Loucy (cell line): ENCODE measurements around the gene ST3GAL5.

Experiments used
- H2AFZ ChIP-seq: fragments of 200-600 bp; sonication (generic); 2 replicates; pipeline ENCODE4 v1.6.0; 2016; ENCODE audit warnings: antibody characterized with exemption, mild to moderate bottlenecking, low read length, moderate library complexity
- H3F3A ChIP-seq: fragments of 200-600 bp; 2 replicates; pipeline ENCODE4 v1.6.0; 2016; ENCODE audit warnings: antibody characterized with exemption, low read depth, mild to moderate bottlenecking
- H3K27me3 ChIP-seq: fragments of 200-600 bp; sonication (generic); 2 replicates; pipeline ENCODE4 v1.6.1; 2014; ENCODE audit warnings: low read length, mild to moderate bottlenecking; ENCODE audit not compliant: insufficient read depth, poor library complexity, severe bottlenecking
- H3K36me3 ChIP-seq: fragments of 200-600 bp; sonication (generic); 2 replicates; pipeline ENCODE4 v1.6.1; 2016; ENCODE audit warnings: low read length; ENCODE audit not compliant: insufficient read depth
- H3K4me1 ChIP-seq: fragments of 200-600 bp; sonication (generic); 2 replicates; pipeline ENCODE4 v1.5.1; 2014; ENCODE audit warnings: low read length, mild to moderate bottlenecking; ENCODE audit not compliant: insufficient read depth, poor library complexity, severe bottlenecking
- H3K4me2 ChIP-seq: fragments of 200-600 bp; sonication (generic); 2 replicates; pipeline ENCODE4 v1.6.0; 2014; ENCODE audit warnings: antibody characterized with exemption, low read length, low read depth, mild to moderate bottlenecking; ENCODE audit not compliant: poor library complexity, severe bottlenecking
- H3K4me3 ChIP-seq: fragments of 200-600 bp; sonication (generic); 2 replicates; pipeline ENCODE4 v1.5.1; 2014; ENCODE audit warnings: low read length, mild to moderate bottlenecking, mixed read lengths; ENCODE audit not compliant: poor library complexity, severe bottlenecking
- H3K79me2 ChIP-seq: fragments of 200-600 bp; sonication (generic); 2 replicates; pipeline ENCODE4 v1.6.1; 2014; ENCODE audit warnings: low read length; ENCODE audit not compliant: insufficient read depth
- H3K9ac ChIP-seq: fragments of 200-600 bp; sonication (generic); 2 replicates; pipeline ENCODE4 v1.6.0; 2014; ENCODE audit warnings: mild to moderate bottlenecking, low read depth, low read length, moderate library complexity; ENCODE audit not compliant: poor library complexity, severe bottlenecking
- H3K9me2 ChIP-seq: fragments of 200-600 bp; sonication (generic); replicated peaks from 2 replicates; pipeline ENCODE4 v1.6.1; 2016; ENCODE audit warnings: low read depth, low read length, mixed read lengths
- H3K9me3 ChIP-seq: fragments of 200-600 bp; sonication (generic); 2 replicates; pipeline ENCODE4 v1.6.1; 2014; ENCODE audit warnings: mild to moderate bottlenecking, antibody characterized with exemption, low read length, low read depth; ENCODE audit not compliant: insufficient read depth
- H4K20me1 ChIP-seq: fragments of 200-600 bp; sonication (generic); 2 replicates; pipeline ENCODE4 v1.6.0; 2014; ENCODE audit warnings: antibody characterized with exemption, low read length, mild to moderate bottlenecking; ENCODE audit not compliant: insufficient read depth, poor library complexity, severe bottlenecking
- EZH2phosphoT487 ChIP-seq: fragments of 200-600 bp; IDR thresholded peaks from 2 replicates; pipeline ENCODE4 v1.6.1; 2018; ENCODE audit warnings: antibody characterized with exemption, mild to moderate bottlenecking, moderate library complexity, borderline replicate concordance
- TF ChIP-seq, protein P1 (sequence below): fragments of 200-600 bp; sonication (generic); conservative IDR thresholded peaks from 2 replicates; pipeline ENCODE4 v1.5.1; 2014; ENCODE audit warnings: mild to moderate bottlenecking, antibody characterized with exemption, low read length

The ST3GAL5 gene

DNA sequence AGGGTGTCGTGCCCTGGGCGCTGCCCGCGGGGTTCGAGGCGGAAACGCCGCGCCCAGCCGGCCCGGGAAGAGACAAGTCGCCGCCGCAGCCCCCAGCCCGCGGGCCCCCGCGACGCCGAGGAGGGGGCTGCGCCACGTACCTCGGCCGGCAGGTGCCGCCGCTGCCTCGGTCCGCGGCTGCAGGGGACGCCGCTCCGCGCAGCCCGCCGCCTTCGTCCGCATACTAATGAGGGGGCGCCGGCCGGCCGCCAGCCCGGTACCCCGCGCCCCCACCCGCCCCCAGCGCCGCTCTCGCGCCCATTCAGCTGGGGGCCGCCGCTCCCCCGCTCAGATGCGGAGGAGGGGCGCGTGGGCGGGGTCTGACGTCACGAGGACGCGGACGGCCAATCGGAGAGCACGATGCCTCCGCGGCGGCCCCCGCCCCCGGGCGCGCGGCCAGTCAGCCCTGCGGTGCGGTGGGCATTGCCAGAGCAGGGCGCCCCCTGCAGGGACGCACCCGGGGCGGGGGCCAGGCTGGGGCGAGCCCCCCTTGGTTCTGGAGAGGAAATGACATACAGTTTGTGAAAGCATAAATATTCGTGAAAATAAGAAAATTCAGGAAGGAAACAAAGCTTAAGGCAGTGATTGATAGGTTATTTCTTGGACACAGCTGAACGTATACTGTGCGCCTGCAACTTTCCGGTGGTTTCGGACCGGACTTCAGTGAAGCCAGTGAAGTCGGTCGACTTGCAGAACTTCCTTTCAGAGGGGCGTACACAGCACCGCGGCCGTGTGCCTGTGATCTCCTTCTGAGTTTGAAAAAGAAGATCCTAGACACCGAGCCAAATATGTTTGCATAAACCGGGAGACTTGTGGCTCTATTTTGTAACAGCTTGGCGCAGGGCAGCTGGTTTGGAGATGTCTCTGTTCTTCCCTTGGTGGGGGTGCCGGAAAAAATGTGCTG lies at the start of gene ST3GAL5:
Gene ST3GAL5 (minus strand): TSS at position 307 of the 943 bp plus-strand sequence. CDS start 85 bp downstream, at position 222.
- H3K4me1 ChIP-seq: peaks cover 56% of the 10 kb centered on the region
- H3K9me2 ChIP-seq: no peaks in the 10 kb centered on the region
- TF ChIP-seq, protein P1, sequence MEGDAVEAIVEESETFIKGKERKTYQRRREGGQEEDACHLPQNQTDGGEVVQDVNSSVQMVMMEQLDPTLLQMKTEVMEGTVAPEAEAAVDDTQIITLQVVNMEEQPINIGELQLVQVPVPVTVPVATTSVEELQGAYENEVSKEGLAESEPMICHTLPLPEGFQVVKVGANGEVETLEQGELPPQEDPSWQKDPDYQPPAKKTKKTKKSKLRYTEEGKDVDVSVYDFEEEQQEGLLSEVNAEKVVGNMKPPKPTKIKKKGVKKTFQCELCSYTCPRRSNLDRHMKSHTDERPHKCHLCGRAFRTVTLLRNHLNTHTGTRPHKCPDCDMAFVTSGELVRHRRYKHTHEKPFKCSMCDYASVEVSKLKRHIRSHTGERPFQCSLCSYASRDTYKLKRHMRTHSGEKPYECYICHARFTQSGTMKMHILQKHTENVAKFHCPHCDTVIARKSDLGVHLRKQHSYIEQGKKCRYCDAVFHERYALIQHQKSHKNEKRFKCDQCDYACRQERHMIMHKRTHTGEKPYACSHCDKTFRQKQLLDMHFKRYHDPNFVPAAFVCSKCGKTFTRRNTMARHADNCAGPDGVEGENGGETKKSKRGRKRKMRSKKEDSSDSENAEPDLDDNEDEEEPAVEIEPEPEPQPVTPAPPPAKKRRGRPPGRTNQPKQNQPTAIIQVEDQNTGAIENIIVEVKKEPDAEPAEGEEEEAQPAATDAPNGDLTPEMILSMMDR: peak; percentile 81
- no peak for TF ChIP-seq EZH2phosphoT487
- H3K27me3 ChIP-seq: no peaks in the 10 kb centered on the region
- peak within 1 kb of the TSS; percentile 83 for H3K9ac ChIP-seq
- peak within 1 kb of the TSS; percentile 92 for H3K4me2 ChIP-seq
- H2AFZ ChIP-seq: peak within 1 kb of the TSS; percentile 89
- peaks cover 4% of the 10 kb centered on the region for H4K20me1 ChIP-seq
- H3K79me2 ChIP-seq: peaks cover 47% of the 10 kb centered on the region
- H3K36me3 ChIP-seq: no peaks in the 10 kb centered on the region
- no peaks in the 10 kb centered on the region for H3K9me3 ChIP-seq
- peak within 1 kb of the TSS; percentile 87 for H3K4me3 ChIP-seq
- H3F3A ChIP-seq: no peaks in the 10 kb centered on the region

DNA sequence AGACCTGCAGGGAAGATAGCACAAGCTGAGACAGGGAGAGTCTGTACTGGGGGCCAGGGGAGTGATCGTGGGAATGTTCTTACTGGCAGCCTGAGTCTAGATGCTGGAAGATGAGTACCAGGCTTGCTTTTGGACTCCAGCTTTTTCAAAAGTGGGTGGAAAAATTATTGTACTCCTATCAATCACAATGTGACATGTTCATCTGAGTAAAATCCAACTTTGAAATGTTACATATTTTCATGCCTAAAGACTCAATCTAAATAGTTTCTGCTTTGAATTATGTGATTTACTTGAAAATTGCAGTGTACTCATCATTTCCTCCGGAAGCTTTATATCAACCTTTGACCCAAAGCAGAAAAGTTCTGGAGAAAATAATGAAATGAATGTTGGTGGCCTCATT lies 49.7 kb upstream of the ST3GAL5 start:
- TF ChIP-seq EZH2phosphoT487: no peak
- TF ChIP-seq, protein P1: no peak

DNA sequence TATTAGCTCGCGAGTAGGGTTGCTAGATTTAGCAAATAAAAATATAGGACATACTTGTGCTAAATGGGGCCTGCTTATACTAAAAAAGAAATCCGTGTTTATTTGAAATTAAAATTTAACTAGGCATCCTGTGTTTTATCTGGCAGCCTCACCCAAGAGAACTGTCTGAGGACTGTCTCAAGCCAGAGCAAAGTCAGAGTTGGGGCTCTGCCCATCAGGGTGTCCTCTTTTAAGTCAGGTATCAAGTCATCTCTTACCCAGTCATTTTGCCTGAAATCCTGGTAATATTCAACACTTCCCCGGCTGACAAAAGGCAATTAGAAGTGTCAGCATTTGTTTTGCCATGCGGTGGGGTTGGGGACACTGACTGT lies 48.3 kb upstream of the ST3GAL5 start:
- no peaks in the 10 kb centered on the region for H3K36me3 ChIP-seq
- no peaks in the 10 kb centered on the region for H3K9me2 ChIP-seq
- TF ChIP-seq EZH2phosphoT487: no peak
- TF ChIP-seq, protein P1: no peak
- no peaks in the 10 kb centered on the region for H3K27me3 ChIP-seq
- H3K9ac ChIP-seq: no peak overlapping the region
- no peak overlapping the region for H3K4me2 ChIP-seq
- H3F3A ChIP-seq: no peaks in the 10 kb centered on the region
- no peaks in the 10 kb centered on the region for H3K79me2 ChIP-seq
- H3K4me1 ChIP-seq: peaks cover 12% of the 10 kb centered on the region
- H3K9me3 ChIP-seq: peaks cover 3% of the 10 kb centered on the region; the same call in 1 of the 2 replicates
- H3K4me3 ChIP-seq: no peak overlapping the region
- H2AFZ ChIP-seq: no peak overlapping the region
- no peaks in the 10 kb centered on the region for H4K20me1 ChIP-seq

More for the DNA sequence above, 49.7 kb upstream of the ST3GAL5 start:
- Histone ChIP-seq H3K36me3 (no peaks in the 10 kb centered on the region), H3K79me2 (no peaks in the 10 kb centered on the region), H3K4me2 (no peak overlapping the region), H3K4me1 (peaks cover 10% of the 10 kb centered on the region), H3F3A (no peaks in the 10 kb centered on the region), H3K9me3 (peaks cover 10% of the 10 kb centered on the region; the same call in 1 of the 2 replicates), H3K9ac (no peak overlapping the region), H2AFZ (no peak overlapping the region), H3K27me3 (no peaks in the 10 kb centered on the region), H4K20me1 (no peaks in the 10 kb centered on the region), H3K9me2 (no peaks in the 10 kb centered on the region), H3K4me3 (no peak overlapping the region)
